GM12878 (cell line): ENCODE measurements around the gene KCNMB4.

ENCODE experiments used
- CREB1 ChIP-seq: IDR thresholded peaks from 2 replicates; pipeline ENCODE4 v1.6.1; 2012; ENCODE audit warnings: low read depth, mild to moderate bottlenecking, inconsistent platforms
- CTCF ChIP-seq, 3 experiments: IDR thresholded peaks in 2 of 3; conservative IDR thresholded peaks in 1 of 3; 2 replicates each; pipeline ENCODE4 v1.5.1; 2011; ENCODE audit warnings: low read depth in 3 of 3, low read length in 3 of 3, mild to moderate bottlenecking in 3 of 3, control low read depth in 2 of 3, moderate library complexity in 2 of 3, inconsistent platforms in 1 of 3, mixed read lengths in 1 of 3; ENCODE audit not compliant: control insufficient read depth in 2 of 3, insufficient read depth in 1 of 3; ENCODE audit errors: extremely low read depth in 1 of 3
- FOS ChIP-seq: IDR thresholded peaks from 3 replicates; pipeline ENCODE4 v1.6.1; 2011; ENCODE audit warnings: borderline replicate concordance; ENCODE audit not compliant: insufficient read length; ENCODE audit errors: extremely low read depth
- PBX3 ChIP-seq: IDR thresholded peaks from 2 replicates; pipeline ENCODE4 v1.6.1; 2011; ENCODE audit warnings: mild to moderate bottlenecking, low read depth, low read length, moderate library complexity; ENCODE audit not compliant: insufficient replicate concordance
- PML ChIP-seq: IDR thresholded peaks from 2 replicates; pipeline ENCODE4 v1.6.1; 2012; ENCODE audit warnings: low read length, inconsistent platforms

- TF ChIP-seq FOS (no peak), PBX3 (no peak), CREB1 (no peak), CTCF (IDR thresholded peaks at IDR 0.05 in 2 of 3, conservative IDR thresholded peaks at IDR 0.05 in 1 of 3; ENCODE audit: control insufficient read depth in 2 of 3, extremely low read depth in 1 of 3, insufficient read depth in 1 of 3, low read depth in 3 of 3, low read length in 3 of 3) (no peak), PML (no peak)
These were observed 27.9 kb downstream of the KCNMB4 start for GRCh38 chr12:70393787-70394499.
